Activated CD4-positive, alpha-beta T cell treated with anti-CD3 and anti-CD28 coated beads, Interleukin-2, amount 10 ng/mL, durations not matched to agents 24 days and 14 days (primary cell): ENCODE measurements around the gene NRXN2. TPM values are rescaled to one million over a fixed set of nuclear protein-coding genes. Genes with fewer than 3 reads are reported as not detected.

ENCODE experiments used
- DNase-seq: peaks from one replicate; pipeline ENCODE4 v3.0.0; 2022
- H3K27ac Mint-ChIP-seq: one replicate; pipeline ENCODE4 v1.8.0; 2022; ENCODE audit warnings: mild to moderate bottlenecking, mixed read lengths
- H3K27me3 Mint-ChIP-seq: one replicate; pipeline ENCODE4 v1.8.0; 2022; ENCODE audit warnings: mixed read lengths
- H3K36me3 Mint-ChIP-seq: one replicate; pipeline ENCODE4 v1.8.0; 2022; ENCODE audit warnings: low read depth, mild to moderate bottlenecking, mixed read lengths
- H3K4me1 Mint-ChIP-seq: one replicate; pipeline ENCODE4 v1.8.0; 2021; ENCODE audit warnings: mixed read lengths
- H3K4me3 Mint-ChIP-seq: one replicate; pipeline ENCODE4 v1.8.0; 2022; ENCODE audit warnings: mild to moderate bottlenecking, moderate library complexity, mixed read lengths
- H3K9me3 Mint-ChIP-seq: one replicate; pipeline ENCODE4 v1.8.0; 2021; ENCODE audit warnings: mixed read lengths
- intact Hi-C: fragments of 100-400 bp; cut with micrococcal nuclease; formaldehyde crosslinking; loops from one replicate; pipeline ENCODE4 v1.15.1; 2023
- total RNA-seq: library from RNA; stranded (reverse); gene quantifications from 2 replicates; pipeline ENCODE4 v1.2.3, GENCODE V29; 2022

Gene NRXN2
- total RNA-seq, 1 donor from 2014 or later = 0.61 TPM

GRCh38 chr11:64608046-64608445 is 115.0 kb downstream of the NRXN2 start:
- no peak for DNase-seq
- Mint-ChIP-seq H3K4me1 (peaks cover 9% of the 10 kb centered on the region), H3K9me3 (no peaks in the 10 kb centered on the region), H3K36me3 (no peaks in the 10 kb centered on the region), H3K4me3 (no peak overlapping the region), H3K27me3 (no peaks in the 10 kb centered on the region), H3K27ac (no peak overlapping the region)
- intact Hi-C loops = no loop called here

- Mint-ChIP-seq H3K9me3 (no peaks in the 10 kb centered on the region), H3K27me3 (no peaks in the 10 kb centered on the region), H3K4me3 (no peak overlapping the region), H3K4me1 (peaks cover 9% of the 10 kb centered on the region), H3K27ac (no peak overlapping the region), H3K36me3 (no peaks in the 10 kb centered on the region)
- intact Hi-C loops = no loop called here
- DNase-seq = no peak
These were observed 115.5 kb downstream of the NRXN2 start for GRCh38 chr11:64607381-64607985.

- Mint-ChIP-seq H3K27ac (no peak overlapping the region), H3K4me3 (no peak overlapping the region), H3K27me3 (no peaks in the 10 kb centered on the region), H3K4me1 (peaks cover 4% of the 10 kb centered on the region), H3K36me3 (no peaks in the 10 kb centered on the region), H3K9me3 (no peaks in the 10 kb centered on the region)
- intact Hi-C loops = no loop called here
- no peak for DNase-seq
These were observed 116.1 kb downstream of the NRXN2 start for GRCh38 chr11:64606796-64607380.

DNA sequence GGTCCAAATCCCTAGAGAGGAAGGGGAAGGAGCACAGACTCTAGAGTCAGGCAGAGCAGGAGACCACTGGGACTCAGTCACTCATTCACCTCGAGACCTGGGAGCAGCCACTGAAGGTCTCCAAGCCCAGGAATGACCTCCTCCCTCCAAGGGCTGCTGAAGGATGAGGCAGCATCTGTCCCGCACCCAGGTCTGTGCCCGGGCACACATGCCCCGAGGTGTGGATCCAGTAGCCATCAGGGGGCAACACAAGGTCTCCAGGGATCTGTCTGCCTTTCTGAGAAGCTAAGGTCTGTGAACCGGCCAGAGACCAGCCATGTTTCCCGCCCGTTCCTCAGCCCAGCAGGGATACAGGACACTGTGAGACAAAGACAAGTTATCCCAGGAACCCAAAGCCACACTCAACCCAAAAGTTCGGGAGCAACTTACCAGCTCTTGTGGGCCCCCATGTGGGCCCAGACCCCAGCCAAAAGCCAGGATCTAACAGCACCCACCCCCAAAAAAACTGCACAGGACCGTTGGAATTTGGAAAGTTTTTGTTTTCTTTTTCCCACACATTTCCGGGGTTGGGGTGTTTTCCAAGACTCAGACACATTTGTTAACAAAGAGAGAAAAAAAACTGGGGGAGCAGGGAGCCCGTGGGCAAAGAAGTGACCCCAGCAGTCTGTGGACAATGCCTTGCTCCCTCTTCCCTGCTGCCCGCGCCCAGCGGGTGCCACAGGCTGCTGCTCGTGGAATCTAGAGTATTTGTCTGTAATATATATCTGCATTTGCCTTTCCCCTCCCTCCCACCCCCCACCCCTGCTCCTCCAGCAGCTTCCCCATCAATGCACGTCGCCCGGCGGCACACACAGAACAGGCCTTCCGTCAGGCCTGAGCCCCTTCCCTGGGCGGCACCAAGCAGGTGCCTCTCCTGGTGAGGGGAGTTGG is 117.1 kb downstream of the NRXN2 start:
- H3K4me1 Mint-ChIP-seq = no peaks in the 10 kb centered on the region
- intact Hi-C loops = no loop called here

DNA sequence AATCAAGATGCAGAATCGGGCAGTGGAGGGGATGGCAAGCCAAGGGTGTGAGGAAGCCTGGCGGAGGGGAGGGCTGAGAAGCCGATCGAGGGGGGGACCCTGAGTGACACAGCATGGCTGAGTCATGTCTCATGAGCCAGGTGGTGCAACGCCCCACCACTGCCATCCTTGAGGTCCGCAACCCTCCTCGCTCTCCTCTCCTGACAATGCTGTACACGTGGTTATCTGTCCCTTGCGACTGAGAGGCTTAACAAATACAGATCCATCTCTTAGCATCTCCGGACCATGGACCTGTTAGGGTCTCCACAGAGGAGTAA is 117.8 kb downstream of the NRXN2 start:
- Mint-ChIP-seq H3K27ac (no peak overlapping the region), H3K36me3 (no peaks in the 10 kb centered on the region), H3K27me3 (no peaks in the 10 kb centered on the region), H3K4me1 (no peaks in the 10 kb centered on the region), H3K4me3 (no peak overlapping the region), H3K9me3 (no peaks in the 10 kb centered on the region)
- intact Hi-C loops = no loop called here
- no peak for DNase-seq

More for the DNA sequence above, 117.1 kb downstream of the NRXN2 start:
- Mint-ChIP-seq H3K27ac (no peak overlapping the region), H3K4me3 (no peak overlapping the region), H3K27me3 (no peaks in the 10 kb centered on the region), H3K36me3 (no peaks in the 10 kb centered on the region), H3K9me3 (no peaks in the 10 kb centered on the region)
- no peak for DNase-seq

DNA sequence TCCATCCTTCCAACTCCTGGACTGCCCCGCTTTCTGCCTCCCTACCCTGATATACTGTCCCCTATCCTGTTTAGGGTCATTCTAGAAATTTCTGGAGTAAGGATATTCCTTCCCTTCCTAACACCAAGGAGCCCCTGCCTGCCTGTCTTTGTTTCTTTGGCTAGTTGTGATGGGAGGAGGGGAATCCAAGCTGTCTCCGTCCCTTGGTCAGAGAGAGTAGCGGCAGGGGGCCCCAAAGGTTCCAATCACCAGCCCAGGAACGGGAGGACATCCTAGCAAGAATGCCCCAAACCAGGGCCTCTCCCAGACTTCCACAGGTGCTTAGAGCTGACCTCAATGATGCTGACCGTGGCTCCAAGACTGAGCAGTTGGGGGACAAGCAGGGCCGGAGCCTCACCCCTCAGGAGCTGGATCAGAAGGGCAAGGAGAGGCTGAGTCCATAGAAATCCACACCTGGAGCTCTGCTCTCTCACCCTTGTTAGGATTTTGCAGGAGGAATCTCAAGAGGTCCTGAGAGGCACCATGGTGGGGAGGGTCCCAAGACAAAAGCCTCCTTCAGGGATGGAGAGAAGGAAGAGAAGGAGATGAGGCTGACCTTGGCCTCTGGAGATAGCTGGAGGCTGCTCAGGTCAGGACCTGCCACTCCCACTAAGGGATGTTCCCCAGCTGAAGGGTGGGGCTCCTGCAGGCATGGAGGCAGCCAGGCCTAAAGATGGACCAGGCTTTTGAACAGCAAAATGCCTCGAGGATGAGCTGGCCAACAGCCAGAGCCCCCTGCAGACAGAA is 118.3 kb downstream of the NRXN2 start:
- H3K4me3 Mint-ChIP-seq = no peak overlapping the region
- H3K4me1 Mint-ChIP-seq = no peaks in the 10 kb centered on the region
- intact Hi-C loops = no loop called here

DNA sequence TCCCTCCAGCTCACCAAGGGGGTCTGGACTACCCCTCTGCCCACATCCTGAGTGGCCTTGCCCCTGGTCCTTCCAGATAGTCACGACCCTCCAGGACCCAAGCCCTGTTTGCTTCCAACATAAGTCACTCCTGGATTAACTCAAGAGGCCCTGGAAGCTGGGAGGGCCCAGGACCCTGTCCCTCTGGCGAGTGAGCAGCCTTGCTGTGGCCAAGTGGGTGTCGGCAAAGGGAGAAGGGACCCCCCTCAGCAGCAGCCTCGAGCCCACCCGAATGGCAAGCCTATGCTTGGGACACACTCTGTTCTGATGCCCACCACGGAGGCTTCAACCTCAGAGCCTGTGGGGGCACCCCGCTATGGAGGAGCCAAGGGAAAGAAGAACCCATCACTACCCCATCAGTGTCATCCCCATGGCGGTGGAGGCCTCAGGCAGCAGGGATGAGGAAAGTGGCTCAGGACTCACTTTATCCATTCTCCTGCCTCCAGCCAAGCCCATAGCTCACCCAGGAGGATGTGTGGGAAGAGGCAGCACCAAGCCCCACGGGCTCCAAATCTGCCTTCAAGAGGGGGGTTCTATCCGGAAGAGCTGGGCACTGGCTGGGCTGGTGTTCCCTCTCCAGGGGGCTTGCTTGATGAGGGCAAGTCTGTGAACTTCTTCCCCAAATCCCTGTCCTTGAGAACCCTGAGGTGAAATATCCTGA is 119.4 kb downstream of the NRXN2 start:
- no peak for DNase-seq
- no peak overlapping the region for H3K27ac Mint-ChIP-seq
- no peaks in the 10 kb centered on the region for H3K36me3 Mint-ChIP-seq
- no peaks in the 10 kb centered on the region for H3K27me3 Mint-ChIP-seq
- intact Hi-C loops = no loop called here
- H3K9me3 Mint-ChIP-seq = no peaks in the 10 kb centered on the region
- no peaks in the 10 kb centered on the region for H3K4me1 Mint-ChIP-seq
- no peak overlapping the region for H3K4me3 Mint-ChIP-seq

More for the DNA sequence above, 118.3 kb downstream of the NRXN2 start:
- H3K9me3 Mint-ChIP-seq = no peaks in the 10 kb centered on the region
- H3K36me3 Mint-ChIP-seq = no peaks in the 10 kb centered on the region
- DNase-seq = no peak
- no peak overlapping the region for H3K27ac Mint-ChIP-seq
- H3K27me3 Mint-ChIP-seq = no peaks in the 10 kb centered on the region

DNA sequence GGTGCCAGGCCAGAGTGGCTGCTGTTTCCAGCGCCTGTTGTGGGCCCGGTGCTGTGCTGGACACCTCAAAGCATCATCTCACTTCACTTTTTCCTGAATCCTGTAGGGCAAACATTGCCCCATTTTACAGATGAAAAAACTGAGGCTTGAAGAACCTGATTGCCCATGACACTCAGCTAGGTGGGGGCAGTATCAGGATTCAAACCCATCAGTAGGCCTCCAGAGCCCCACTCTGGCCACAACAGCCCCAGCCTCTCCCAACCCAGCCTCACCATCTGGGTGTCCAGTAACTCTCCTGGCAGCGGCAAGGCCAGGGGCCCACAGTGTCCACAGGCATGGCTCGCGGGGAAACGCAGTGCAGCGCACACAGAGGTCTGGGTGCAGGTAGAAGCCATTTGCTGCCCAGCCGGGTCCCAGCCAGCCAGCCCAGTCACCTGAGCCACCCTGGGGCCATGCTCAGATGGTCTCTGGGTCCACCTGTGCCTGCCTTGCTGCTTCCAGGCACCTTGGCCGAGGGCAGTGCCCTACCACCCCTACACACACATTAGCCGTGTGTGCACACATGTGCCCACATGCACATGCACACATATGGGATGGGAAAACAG is 120.4 kb downstream of the NRXN2 start:
- Mint-ChIP-seq H3K27ac (no peak overlapping the region), H3K4me1 (no peaks in the 10 kb centered on the region), H3K27me3 (no peaks in the 10 kb centered on the region), H3K4me3 (no peak overlapping the region), H3K36me3 (no peaks in the 10 kb centered on the region), H3K9me3 (no peaks in the 10 kb centered on the region)
- no peak for DNase-seq
- intact Hi-C loops = no loop called here

- no peak for DNase-seq
- Mint-ChIP-seq H3K4me1 (no peaks in the 10 kb centered on the region), H3K27me3 (no peaks in the 10 kb centered on the region), H3K9me3 (no peaks in the 10 kb centered on the region), H3K27ac (no peak overlapping the region), H3K36me3 (no peaks in the 10 kb centered on the region), H3K4me3 (no peak overlapping the region)
- intact Hi-C loops = no loop called here
These were observed 121.2 kb downstream of the NRXN2 start for GRCh38 chr11:64601605-64602465.

GRCh38 chr11:64600281-64600992 is 122.6 kb downstream of the NRXN2 start:
- Mint-ChIP-seq H3K36me3 (no peaks in the 10 kb centered on the region), H3K4me1 (no peaks in the 10 kb centered on the region), H3K27ac (no peak overlapping the region), H3K9me3 (no peaks in the 10 kb centered on the region), H3K27me3 (no peaks in the 10 kb centered on the region), H3K4me3 (no peak overlapping the region)
- DNase-seq = no peak
- intact Hi-C loops = no loop called here

DNA sequence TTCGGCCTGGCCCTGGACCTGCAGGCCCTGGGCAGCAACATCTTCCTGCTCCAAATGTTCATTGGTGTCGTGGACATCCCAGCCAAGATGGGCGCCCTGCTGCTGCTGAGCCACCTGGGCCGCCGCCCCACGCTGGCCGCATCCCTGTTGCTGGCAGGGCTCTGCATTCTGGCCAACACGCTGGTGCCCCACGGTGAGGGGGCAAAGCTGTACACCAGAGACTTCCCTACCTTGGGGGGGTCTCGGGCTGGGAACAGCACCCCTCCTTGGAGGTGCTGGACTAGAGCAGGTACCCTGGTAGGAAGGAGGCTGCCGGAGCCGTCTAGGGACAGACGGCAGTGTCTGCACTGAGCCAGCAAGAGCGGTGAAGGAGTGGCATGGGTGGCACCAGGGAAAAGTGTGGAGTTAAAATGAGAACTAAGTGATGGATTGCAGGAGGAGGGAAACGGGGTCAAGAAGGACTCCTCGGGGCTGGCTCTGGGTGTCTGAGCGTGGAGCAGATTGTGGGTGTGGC is 123.2 kb downstream of the NRXN2 start:
- no peak overlapping the region for H3K4me3 Mint-ChIP-seq
- no peak for DNase-seq
- no peaks in the 10 kb centered on the region for H3K9me3 Mint-ChIP-seq
- no peak overlapping the region for H3K27ac Mint-ChIP-seq
- H3K4me1 Mint-ChIP-seq = no peaks in the 10 kb centered on the region
- H3K27me3 Mint-ChIP-seq = no peaks in the 10 kb centered on the region
- intact Hi-C loops = no loop called here
- H3K36me3 Mint-ChIP-seq = no peaks in the 10 kb centered on the region
